ENCODE measurements around the gene IL10RA.

IL10RA gene

GRCh38 chr11:117989351-117990102, 3.3 kb downstream of the IL10RA start:
- DNase-seq (ENCODE audit: low read depth in 3 of 3, low spot score in 1 of 3): no peak

GRCh38 chr11:117992136-117992535, 5.9 kb downstream of the IL10RA start:
- DNase-seq (ENCODE audit: low read depth in 3 of 3, low spot score in 1 of 3): no peak

- DNase-seq (ENCODE audit: low read depth in 3 of 3, low spot score in 1 of 3): no peak
Measured at GRCh38 chr11:117992620-117993019, 6.4 kb downstream of the IL10RA start.

GRCh38 chr11:117993988-117994745, 8.0 kb downstream of the IL10RA start:
- no peak for DNase-seq (ENCODE audit: low read depth in 3 of 3, low spot score in 1 of 3)

- DNase-seq (ENCODE audit: low read depth in 3 of 3, low spot score in 1 of 3): no peak
Measured at GRCh38 chr11:117995472-117995871, 9.3 kb downstream of the IL10RA start.

GRCh38 chr11:117996058-117996457, 9.9 kb downstream of the IL10RA start:
- no peak for DNase-seq (ENCODE audit: low read depth in 3 of 3, low spot score in 1 of 3)

- no peak for DNase-seq (ENCODE audit: low read depth in 3 of 3, low spot score in 1 of 3)
Measured at GRCh38 chr11:117997406-117997805, 11.2 kb downstream of the IL10RA start.

GRCh38 chr11:117997823-117998579, 11.8 kb downstream of the IL10RA start:
- DNase-seq (ENCODE audit: low read depth in 3 of 3, low spot score in 1 of 3): no peak

GRCh38 chr11:117998664-117999353, 12.6 kb downstream of the IL10RA start:
- no peak for DNase-seq (ENCODE audit: low read depth in 3 of 3, low spot score in 1 of 3)

- DNase-seq (ENCODE audit: low read depth in 3 of 3, low spot score in 1 of 3): no peak
Measured at GRCh38 chr11:117999354-117999993, 13.3 kb downstream of the IL10RA start.

- DNase-seq (ENCODE audit: low read depth in 3 of 3, low spot score in 1 of 3): no peak
Measured at GRCh38 chr11:118000067-118000849, 14.1 kb downstream of the IL10RA start.

GRCh38 chr11:118000850-118001228, 14.6 kb downstream of the IL10RA start:
- no peak for DNase-seq (ENCODE audit: low read depth in 3 of 3, low spot score in 1 of 3)

GRCh38 chr11:118001494-118001971, 15.3 kb downstream of the IL10RA start:
- no peak for DNase-seq (ENCODE audit: low read depth in 3 of 3, low spot score in 1 of 3)

GRCh38 chr11:118002010-118002540, 15.9 kb downstream of the IL10RA start:
- no peak for DNase-seq (ENCODE audit: low read depth in 3 of 3, low spot score in 1 of 3)

- peak in 1 of 3 donors; percentile 37 for DNase-seq (ENCODE audit: low read depth in 3 of 3, low spot score in 1 of 3)
Measured at GRCh38 chr11:118002541-118003423, 16.6 kb downstream of the IL10RA start.

GRCh38 chr11:118003456-118003855, 17.3 kb downstream of the IL10RA start:
- DNase-seq (ENCODE audit: low read depth in 3 of 3, low spot score in 1 of 3): no peak

- no peak for DNase-seq (ENCODE audit: low read depth in 3 of 3, low spot score in 1 of 3)
Measured at GRCh38 chr11:118004543-118005223, 18.5 kb downstream of the IL10RA start.

Data from stimulated activated CD4-positive, alpha-beta T cell treated with anti-CD3 and anti-CD28 coated beads, TNF-alpha, amount 100 ng/mL, for 1 hour (primary cell).